HepG2 (cell line): ENCODE data around the gene MYH7.
A peak's percentile ranks its signal among the peaks of the same experiment; 100 is the strongest.

ENCODE experiments used
- CCAR2 ChIP-seq: fragments of 200-400 bp; formaldehyde crosslinking; optimal IDR thresholded peaks from 2 replicates; pipeline ENCODE3; 2018; ENCODE audit warnings: low read depth, mild to moderate bottlenecking, low read length, moderate library complexity
- CTCF ChIP-seq: sonication (generic); formaldehyde crosslinking; IDR thresholded peaks from 2 replicates; pipeline ENCODE4 v1.5.0; 2020; ENCODE audit warnings: mild to moderate bottlenecking, missing genetic modification reagents, moderate library complexity
- MYPOP ChIP-seq: sonication (generic); formaldehyde crosslinking; IDR thresholded peaks from 2 replicates; pipeline ENCODE4 v1.8.1; 2023; ENCODE audit warnings: mild to moderate bottlenecking, moderate library complexity, missing genetic modification reagents
- RFX5 ChIP-seq: IDR thresholded peaks from 2 replicates; pipeline ENCODE4 v1.6.1; 2011; ENCODE audit warnings: low read depth, low read length, improper control_type of control experiment
- SMAD3 ChIP-seq: sonication (generic); formaldehyde crosslinking; IDR thresholded peaks from 2 replicates; pipeline ENCODE4 v1.4.0; 2020; ENCODE audit warnings: missing genetic modification reagents
- TP53 ChIP-seq: sonication (generic); formaldehyde crosslinking; conservative IDR thresholded peaks from 2 replicates; pipeline ENCODE4 v1.4.0; 2020; ENCODE audit warnings: missing genetic modification reagents
- TRIM22 ChIP-seq: fragments of 450-650 bp; IDR thresholded peaks from 2 replicates; pipeline ENCODE4 v1.6.1; 2017
- ZBTB2 ChIP-seq: sonication (generic); formaldehyde crosslinking; IDR thresholded peaks from 2 replicates; pipeline ENCODE4 v1.8.0; 2022; ENCODE audit warnings: low read depth, missing genetic modification reagents
- TF ChIP-seq, protein P1 (sequence below): IDR thresholded peaks from 2 replicates; pipeline ENCODE4 v1.6.1; 2016; ENCODE audit warnings: low read depth, borderline replicate concordance

- TF ChIP-seq TRIM22 = no peak
- TF ChIP-seq TP53 = no peak
- no peak for TF ChIP-seq MYPOP
- peak; percentile 35 for TF ChIP-seq CTCF (CRISPR knock-in tag)
- TF ChIP-seq ZBTB2 (CRISPR knock-in tag) = no peak
- no peak for TF ChIP-seq SMAD3 (CRISPR knock-in tag)
- no peak for TF ChIP-seq CCAR2
- TF ChIP-seq, protein P1, sequence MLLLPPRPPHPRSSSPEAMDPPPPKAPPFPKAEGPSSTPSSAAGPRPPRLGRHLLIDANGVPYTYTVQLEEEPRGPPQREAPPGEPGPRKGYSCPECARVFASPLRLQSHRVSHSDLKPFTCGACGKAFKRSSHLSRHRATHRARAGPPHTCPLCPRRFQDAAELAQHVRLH (CRISPR knock-in tag) = no peak
- no peak for TF ChIP-seq RFX5
These were observed 46.7 kb upstream of the MYH7 start for GRCh38 chr14:23481979-23482822.
